ENCODE data around the gene AIFM1.

AIFM1 gene

GRCh38 chrX:130085551-130086446, 79.8 kb downstream of the AIFM1 start:
- no peak for TF ChIP-seq CTCF (IDR thresholded peaks at IDR 0.05)
- no peak overlapping the region for H3K4me3 ChIP-seq (ENCODE audit: low read depth, low read length)
- no peak overlapping the region for H3K9ac ChIP-seq
- peak overlapping the region; percentile 24 for H3K27ac ChIP-seq
- no peaks in the 10 kb centered on the region for H3K79me2 ChIP-seq
- no peak overlapping the region for H2AFZ ChIP-seq
- H3K36me3 ChIP-seq (ENCODE audit: control insufficient read depth, insufficient read depth, low read length), result no peaks in the 10 kb centered on the region
- H3K4me2 ChIP-seq (ENCODE audit: low read length), result no peak overlapping the region
- H3K4me1 ChIP-seq, result no peaks in the 10 kb centered on the region
- no peaks in the 10 kb centered on the region for H3K27me3 ChIP-seq (ENCODE audit: control insufficient read depth, insufficient read depth, low read length)
- no peaks in the 10 kb centered on the region for H3K9me3 ChIP-seq (ENCODE audit: control insufficient read depth, low read length)

GRCh38 chrX:130084631-130085237, 80.9 kb downstream of the AIFM1 start:
- Histone ChIP-seq H3K27me3 (ENCODE audit: control insufficient read depth, insufficient read depth, low read length) (no peaks in the 10 kb centered on the region), H3K36me3 (ENCODE audit: control insufficient read depth, insufficient read depth, low read length) (no peaks in the 10 kb centered on the region), H3K4me3 (ENCODE audit: low read depth, low read length) (no peak overlapping the region), H3K4me2 (ENCODE audit: low read length) (no peak overlapping the region), H3K9me3 (ENCODE audit: control insufficient read depth, low read length) (no peaks in the 10 kb centered on the region), H3K4me1 (no peaks in the 10 kb centered on the region), H2AFZ (no peak overlapping the region), H3K9ac (no peak overlapping the region), H3K27ac (no peak overlapping the region), H3K79me2 (no peaks in the 10 kb centered on the region)
- no peak for TF ChIP-seq CTCF (IDR thresholded peaks at IDR 0.05)

- H3K36me3 ChIP-seq (ENCODE audit: control insufficient read depth, insufficient read depth, low read length), result no peaks in the 10 kb centered on the region
- H3K4me2 ChIP-seq (ENCODE audit: low read length), result no peak overlapping the region
- H3K79me2 ChIP-seq, result no peaks in the 10 kb centered on the region
- no peak overlapping the region for H3K27ac ChIP-seq
- no peak overlapping the region for H3K9ac ChIP-seq
- TF ChIP-seq CTCF (IDR thresholded peaks at IDR 0.05), result no peak
- no peaks in the 10 kb centered on the region for H3K9me3 ChIP-seq (ENCODE audit: control insufficient read depth, low read length)
- H2AFZ ChIP-seq, result no peak overlapping the region
- H3K4me1 ChIP-seq, result no peaks in the 10 kb centered on the region
- H3K4me3 ChIP-seq (ENCODE audit: low read depth, low read length), result no peak overlapping the region
- no peaks in the 10 kb centered on the region for H3K27me3 ChIP-seq (ENCODE audit: control insufficient read depth, insufficient read depth, low read length)
Measured at GRCh38 chrX:130083656-130084382, 81.8 kb downstream of the AIFM1 start.

- Histone ChIP-seq H3K9ac (no peak overlapping the region), H3K27ac (no peak overlapping the region), H3K79me2 (no peaks in the 10 kb centered on the region), H3K4me3 (ENCODE audit: low read depth, low read length) (no peak overlapping the region), H3K4me2 (ENCODE audit: low read length) (no peak overlapping the region), H3K9me3 (ENCODE audit: control insufficient read depth, low read length) (no peaks in the 10 kb centered on the region), H3K4me1 (no peaks in the 10 kb centered on the region), H3K36me3 (ENCODE audit: control insufficient read depth, insufficient read depth, low read length) (no peaks in the 10 kb centered on the region), H2AFZ (no peak overlapping the region), H3K27me3 (ENCODE audit: control insufficient read depth, insufficient read depth, low read length) (no peaks in the 10 kb centered on the region)
- no peak for TF ChIP-seq CTCF (IDR thresholded peaks at IDR 0.05)
Measured at GRCh38 chrX:130083107-130083490, 82.5 kb downstream of the AIFM1 start.
